Peyer's patch (tissue), 4 donors: Measurements from ENCODE around the gene CLEC7A.

Experiments
- CTCF ChIP-seq, 6 experiments: fragments of 450-650 bp in 4 of 6; fragments of 200-600 bp in 2 of 6; sonication (generic) in 1 of 6; IDR thresholded peaks; one replicate each; pipeline ENCODE4 v1.5.1; 2017 to 2019; ENCODE audit warnings: antibody characterized with exemption in 6 of 6, mild to moderate bottlenecking in 3 of 6, moderate library complexity in 1 of 6
- POLR2A ChIP-seq, 2 donors: fragments of 450-650 bp; IDR thresholded peaks; one replicate each; pipeline ENCODE4 v1.5.1; 2017; ENCODE audit warnings: antibody characterized with exemption in 2 of 2, mild to moderate bottlenecking in 2 of 2, moderate library complexity in 2 of 2

GRCh38 chr12:10102322-10102721 is 27.7 kb downstream of the CLEC7A start:
- TF ChIP-seq CTCF (IDR thresholded peaks at IDR 0.05) (no peak), POLR2A (IDR thresholded peaks at IDR 0.05) (no peak)
